ENCODE results near the gene CDH23.

Gene CDH23

GRCh38 chr10:71659111-71659634, 262.5 kb downstream of the CDH23 start:
- H3K9me3 ChIP-seq, result no peaks in the 10 kb centered on the region
- intact Hi-C loops (cut with DNase I; ENCODE audit: low total_unique reads), result no loop called here
- TF ChIP-seq CTCF (IDR thresholded peaks at IDR 0.05), result no peak
- H3K27ac ChIP-seq, result no peak overlapping the region
- peaks cover 0 to 9% of the 10 kb centered on the region in 2 donors for H3K27me3 ChIP-seq
- no peak overlapping the region for H3K4me3 ChIP-seq
- no peaks in the 10 kb centered on the region for H3K4me1 ChIP-seq
- no peak for DNase-seq
- H3K36me3 ChIP-seq, result no peaks in the 10 kb centered on the region

- Histone ChIP-seq H3K4me3 (no peak overlapping the region), H3K36me3 (no peaks in the 10 kb centered on the region), H3K9me3 (no peaks in the 10 kb centered on the region), H3K27ac (no peak overlapping the region), H3K4me1 (no peaks in the 10 kb centered on the region), H3K27me3 (peaks cover 0 to 9% of the 10 kb centered on the region in 2 donors)
- intact Hi-C loops (cut with DNase I; ENCODE audit: low total_unique reads), result no loop called here
- no peak for TF ChIP-seq CTCF (IDR thresholded peaks at IDR 0.05)
- DNase-seq, result no peak
These were observed 263.0 kb downstream of the CDH23 start for GRCh38 chr10:71659737-71660136.

- no peaks in the 10 kb centered on the region for H3K9me3 ChIP-seq
- DNase-seq, result no peak
- H3K4me3 ChIP-seq, result no peak overlapping the region
- H3K27me3 ChIP-seq, result peaks cover 0 to 9% of the 10 kb centered on the region in 2 donors
- no peaks in the 10 kb centered on the region for H3K4me1 ChIP-seq
- H3K36me3 ChIP-seq, result no peaks in the 10 kb centered on the region
- no peak for TF ChIP-seq CTCF (IDR thresholded peaks at IDR 0.05)
- intact Hi-C loops (cut with DNase I; ENCODE audit: low total_unique reads), result no loop called here
- no peak overlapping the region for H3K27ac ChIP-seq
These were observed 263.6 kb downstream of the CDH23 start for GRCh38 chr10:71660313-71660712.

- Histone ChIP-seq H3K27me3 (peaks cover 0 to 13% of the 10 kb centered on the region in 2 donors), H3K27ac (no peak overlapping the region), H3K9me3 (no peaks in the 10 kb centered on the region), H3K4me1 (no peaks in the 10 kb centered on the region), H3K4me3 (no peak overlapping the region), H3K36me3 (no peaks in the 10 kb centered on the region)
- intact Hi-C loops (cut with DNase I; ENCODE audit: low total_unique reads), result no loop called here
- TF ChIP-seq CTCF (IDR thresholded peaks at IDR 0.05), result no peak
- no peak for DNase-seq
These were observed 264.4 kb downstream of the CDH23 start for GRCh38 chr10:71661060-71661622.

GRCh38 chr10:71661779-71662336, 265.1 kb downstream of the CDH23 start:
- Histone ChIP-seq H3K36me3 (no peaks in the 10 kb centered on the region), H3K4me3 (no peak overlapping the region), H3K9me3 (no peaks in the 10 kb centered on the region), H3K4me1 (no peaks in the 10 kb centered on the region), H3K27ac (no peak overlapping the region), H3K27me3 (peaks cover 0 to 13% of the 10 kb centered on the region in 2 donors)
- DNase-seq, result no peak
- intact Hi-C loops (cut with DNase I; ENCODE audit: low total_unique reads), result no loop called here
- no peak for TF ChIP-seq CTCF (IDR thresholded peaks at IDR 0.05)
